HL-60 (cell line): ENCODE data around the gene PPIL6.

Experiments used
- DNase-seq, 2 experiments: peaks; one replicate each; pipeline ENCODE4 v3.0.0-alpha.2; 2010 to 2020; ENCODE audit warnings: low read depth in 1 of 2, low spot score in 1 of 2
- H3K27ac ChIP-seq: fragments of 250-450 bp; sonication (Bioruptor Pico); replicated peaks from 2 replicates; pipeline ENCODE4 v1.5.1; 2020; ENCODE audit warnings: mild to moderate bottlenecking, moderate library complexity
- H3K27me3 ChIP-seq: fragments of 250-450 bp; sonication (Bioruptor Pico); 2 replicates; pipeline ENCODE4 v1.5.1; 2021; ENCODE audit warnings: mild to moderate bottlenecking, moderate library complexity; ENCODE audit not compliant: insufficient read depth, poor library complexity, severe bottlenecking
- H3K4me3 ChIP-seq: replicated peaks from 2 replicates; pipeline ENCODE4 v1.5.1; 2011; ENCODE audit warnings: mild to moderate bottlenecking, control low read depth, low read length; ENCODE audit not compliant: insufficient read depth
- CTCF ChIP-seq: IDR thresholded peaks from one replicate; pipeline ENCODE4 v1.5.1; 2011; ENCODE audit warnings: low read length, control low read depth, inconsistent platforms; ENCODE audit not compliant: insufficient read depth
- GABPA ChIP-seq: IDR thresholded peaks from 2 replicates; pipeline ENCODE4 v1.6.1; 2012; ENCODE audit warnings: low read depth
- POLR2AphosphoS5 ChIP-seq: IDR thresholded peaks from 2 replicates; pipeline ENCODE4 v1.6.1; 2012; ENCODE audit warnings: low read depth
- REST ChIP-seq: IDR thresholded peaks from 2 replicates; pipeline ENCODE4 v1.6.1; 2012; ENCODE audit warnings: low read depth; ENCODE audit not compliant: insufficient replicate concordance
- SPI1 ChIP-seq: IDR thresholded peaks from 2 replicates; pipeline ENCODE4 v1.6.1; 2012; ENCODE audit warnings: low read depth, mild to moderate bottlenecking, borderline replicate concordance

The PPIL6 gene

DNA sequence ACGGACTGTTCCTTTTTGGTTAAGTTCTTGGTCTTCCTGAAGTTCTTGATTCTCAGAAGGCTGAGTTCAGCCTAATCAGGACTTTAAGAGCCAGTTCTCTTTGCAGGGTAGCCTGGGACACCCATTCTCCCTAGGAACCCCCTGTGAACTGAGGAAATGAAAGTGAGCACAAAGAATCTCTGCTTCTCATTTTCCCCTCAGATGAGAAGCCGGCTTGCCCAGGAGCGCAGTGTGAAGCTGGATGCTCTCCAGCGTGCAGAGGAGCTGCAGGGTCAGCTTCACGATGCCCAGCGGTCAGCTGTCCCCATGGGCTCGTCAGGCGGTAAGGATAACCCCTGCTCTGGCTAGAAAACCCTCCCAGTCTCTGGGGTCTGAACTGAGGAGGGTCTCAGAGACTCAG lies 92.2 kb downstream of the PPIL6 start:
- H3K4me3 ChIP-seq: no peak overlapping the region
- no peak overlapping the region for H3K27ac ChIP-seq
- H3K27me3 ChIP-seq: no peaks in the 10 kb centered on the region
- DNase-seq: no peak
- no peak for TF ChIP-seq REST
- no peak for TF ChIP-seq CTCF
- TF ChIP-seq GABPA: no peak
- no peak for TF ChIP-seq SPI1
- TF ChIP-seq POLR2AphosphoS5: no peak

GRCh38 chr6:109347779-109348178 lies 92.6 kb downstream of the PPIL6 start:
- no peak for DNase-seq
- Histone ChIP-seq H3K4me3 (no peak overlapping the region), H3K27ac (no peak overlapping the region), H3K27me3 (no peaks in the 10 kb centered on the region)
- TF ChIP-seq POLR2AphosphoS5 (no peak), REST (no peak), SPI1 (no peak), GABPA (no peak), CTCF (no peak)

GRCh38 chr6:109345986-109346385 lies 94.4 kb downstream of the PPIL6 start:
- Histone ChIP-seq H3K4me3 (no peak overlapping the region), H3K27me3 (no peaks in the 10 kb centered on the region), H3K27ac (no peak overlapping the region)
- TF ChIP-seq POLR2AphosphoS5: no peak
- TF ChIP-seq REST: no peak
- TF ChIP-seq SPI1: no peak
- TF ChIP-seq GABPA: no peak
- TF ChIP-seq CTCF: no peak
- DNase-seq: no peak
